Subcutaneous abdominal adipose tissue (tissue), 5 donors: Measurements from ENCODE around the gene KIF4B.
"Not testable (repeated sequence)": the region's sequence is repeated elsewhere in the genome, so short reads cannot be mapped to it uniquely, and the experiment has no call there.

Experiments
- H3K27ac ChIP-seq: one replicate; pipeline ENCODE4 v1.7.0; 2013; ENCODE audit warnings: low read depth, mild to moderate bottlenecking, inconsistent platforms, low read length, moderate library complexity
- H3K27me3 ChIP-seq, 5 donors: one replicate each; pipeline ENCODE4 v1.7.0; 2013; ENCODE audit warnings: low read length in 5 of 5, inconsistent platforms in 1 of 5; ENCODE audit not compliant: control insufficient read depth in 5 of 5, insufficient read depth in 4 of 5
- H3K36me3 ChIP-seq, 5 donors: one replicate each; pipeline ENCODE4 v1.7.0; 2013; ENCODE audit warnings: low read length in 5 of 5; ENCODE audit not compliant: control insufficient read depth in 5 of 5, insufficient read depth in 5 of 5
- H3K4me1 ChIP-seq, 5 donors: one replicate each; pipeline ENCODE4 v1.7.0; 2013; ENCODE audit warnings: low read length in 5 of 5, mild to moderate bottlenecking in 3 of 5, moderate library complexity in 1 of 5; ENCODE audit not compliant: control insufficient read depth in 5 of 5, insufficient read depth in 5 of 5
- H3K4me3 ChIP-seq, 5 donors: one replicate each; pipeline ENCODE4 v1.7.0; 2013; ENCODE audit warnings: low read length in 5 of 5, low read depth in 1 of 5
- H3K9ac ChIP-seq, 5 donors: one replicate each; pipeline ENCODE4 v1.7.0; 2013; ENCODE audit warnings: low read length in 5 of 5, mild to moderate bottlenecking in 4 of 5, moderate library complexity in 3 of 5
- H3K9me3 ChIP-seq, 5 donors: one replicate each; pipeline ENCODE4 v1.7.0; 2013; ENCODE audit warnings: low read length in 5 of 5; ENCODE audit not compliant: control insufficient read depth in 5 of 5
- donor health status: healthy.
- donor health status: healthy.
- donor health status: healthy.
- donor health status: healthy.
- donor health status: healthy.

KIF4B gene

GRCh38 chr5:154976082-154976481 is 37.5 kb upstream of the KIF4B start:
- H3K36me3 ChIP-seq, H3K27ac ChIP-seq, H3K9me3 ChIP-seq, H3K4me3 ChIP-seq, H3K9ac ChIP-seq, H3K4me1 ChIP-seq, H3K27me3 ChIP-seq: not testable (repeated sequence)

- H3K27me3 ChIP-seq: no peaks in the 10 kb centered on the region
- no peak overlapping the region for H3K9ac ChIP-seq
- no peak overlapping the region for H3K4me3 ChIP-seq
- H3K36me3 ChIP-seq: no peaks in the 10 kb centered on the region
- H3K27ac ChIP-seq: no peak overlapping the region
- H3K4me1 ChIP-seq: no peaks in the 10 kb centered on the region
- H3K9me3 ChIP-seq: peaks cover 0 to 4% (median 0%) of the 10 kb centered on the region in 5 donors
Observed at GRCh38 chr5:154977409-154977808, 36.1 kb upstream of the KIF4B start.

- H3K4me3 ChIP-seq, H3K36me3 ChIP-seq, H3K27ac ChIP-seq, H3K9me3 ChIP-seq, H3K4me1 ChIP-seq, H3K9ac ChIP-seq, H3K27me3 ChIP-seq: not testable (repeated sequence)
Observed at GRCh38 chr5:154978294-154978693, 35.3 kb upstream of the KIF4B start.

GRCh38 chr5:154984946-154985516 is 28.5 kb upstream of the KIF4B start:
- peaks cover 0 to 8% (median 0%) of the 10 kb centered on the region in 5 donors for H3K4me1 ChIP-seq
- H3K9me3 ChIP-seq: no peaks in the 10 kb centered on the region
- no peak overlapping the region for H3K9ac ChIP-seq
- H3K36me3 ChIP-seq: no peaks in the 10 kb centered on the region
- no peaks in the 10 kb centered on the region for H3K27me3 ChIP-seq
- no peak overlapping the region for H3K4me3 ChIP-seq
- H3K27ac ChIP-seq: no peak overlapping the region

- Histone ChIP-seq H3K4me1 (peaks cover 0 to 8% (median 0%) of the 10 kb centered on the region in 5 donors), H3K4me3 (no peak overlapping the region), H3K27me3 (no peaks in the 10 kb centered on the region), H3K9ac (no peak overlapping the region), H3K9me3 (no peaks in the 10 kb centered on the region), H3K27ac (no peak overlapping the region), H3K36me3 (no peaks in the 10 kb centered on the region)
Observed at GRCh38 chr5:154986151-154986550, 27.4 kb upstream of the KIF4B start.

GRCh38 chr5:154989626-154990025 is 23.9 kb upstream of the KIF4B start:
- no peak overlapping the region for H3K4me3 ChIP-seq
- no peaks in the 10 kb centered on the region for H3K36me3 ChIP-seq
- H3K4me1 ChIP-seq: peaks cover 0 to 8% (median 0%) of the 10 kb centered on the region in 5 donors
- no peak overlapping the region for H3K9ac ChIP-seq
- H3K27ac ChIP-seq: no peak overlapping the region
- no peaks in the 10 kb centered on the region for H3K9me3 ChIP-seq
- H3K27me3 ChIP-seq: no peaks in the 10 kb centered on the region

- no peak overlapping the region for H3K27ac ChIP-seq
- H3K4me1 ChIP-seq: no peaks in the 10 kb centered on the region
- H3K27me3 ChIP-seq: no peaks in the 10 kb centered on the region
- H3K36me3 ChIP-seq: no peaks in the 10 kb centered on the region
- H3K9me3 ChIP-seq: no peaks in the 10 kb centered on the region
- no peak overlapping the region for H3K4me3 ChIP-seq
- H3K9ac ChIP-seq: no peak overlapping the region
Observed at GRCh38 chr5:154993461-154993860, 20.1 kb upstream of the KIF4B start.

- Histone ChIP-seq H3K27me3 (no peaks in the 10 kb centered on the region), H3K9ac (no peak overlapping the region), H3K4me3 (no peak overlapping the region), H3K36me3 (no peaks in the 10 kb centered on the region), H3K9me3 (no peaks in the 10 kb centered on the region), H3K27ac (no peak overlapping the region), H3K4me1 (no peaks in the 10 kb centered on the region)
Observed at GRCh38 chr5:154995679-154996078, 17.9 kb upstream of the KIF4B start.

- no peaks in the 10 kb centered on the region for H3K9me3 ChIP-seq
- H3K27ac ChIP-seq: no peak overlapping the region
- peaks cover 0 to 4% (median 0%) of the 10 kb centered on the region in 5 donors for H3K27me3 ChIP-seq
- H3K36me3 ChIP-seq: no peaks in the 10 kb centered on the region
- no peak overlapping the region for H3K9ac ChIP-seq
- no peak overlapping the region for H3K4me3 ChIP-seq
- no peaks in the 10 kb centered on the region for H3K4me1 ChIP-seq
Observed at GRCh38 chr5:154997746-154998145, 15.8 kb upstream of the KIF4B start.

GRCh38 chr5:154999865-155000264 is 13.7 kb upstream of the KIF4B start:
- Histone ChIP-seq H3K9ac (no peak overlapping the region), H3K36me3 (no peaks in the 10 kb centered on the region), H3K27ac (no peak overlapping the region), H3K27me3 (peaks cover 0 to 4% (median 0%) of the 10 kb centered on the region in 5 donors), H3K4me1 (no peaks in the 10 kb centered on the region), H3K9me3 (no peaks in the 10 kb centered on the region), H3K4me3 (no peak overlapping the region)

GRCh38 chr5:155001523-155001922 is 12.0 kb upstream of the KIF4B start:
- Histone ChIP-seq H3K4me1 (no peaks in the 10 kb centered on the region), H3K27ac (no peak overlapping the region), H3K9ac (no peak overlapping the region), H3K4me3 (no peak overlapping the region), H3K36me3 (no peaks in the 10 kb centered on the region), H3K9me3 (no peaks in the 10 kb centered on the region), H3K27me3 (peaks cover 0 to 4% (median 0%) of the 10 kb centered on the region in 5 donors)
